Fibroblast of upper back skin (primary cell): ENCODE data around the gene WNT3.

Experiments
- DNase-seq: peaks from one replicate; pipeline ENCODE4 v3.0.0-alpha.2; 2013

Gene WNT3

DNA sequence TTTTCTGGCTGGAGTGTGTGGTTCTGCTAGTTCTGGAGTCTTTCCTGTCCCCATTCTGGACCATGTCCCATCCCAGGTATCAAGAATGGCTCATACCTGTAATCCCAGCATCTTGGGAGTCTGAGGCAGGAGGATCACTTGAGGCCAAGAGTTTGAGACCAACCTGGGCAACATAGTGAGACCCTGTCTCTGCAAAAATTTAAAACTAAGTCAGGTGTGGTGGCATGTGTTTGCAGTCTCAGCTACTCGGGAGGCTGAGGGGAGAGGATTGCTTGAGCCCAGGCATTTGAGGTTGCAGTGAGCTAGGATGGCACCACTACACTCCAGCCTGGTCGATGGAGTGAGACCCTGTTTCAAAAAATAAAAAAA lies 15.3 kb upstream of the WNT3 start:
- DNase-seq, result no peak

DNA sequence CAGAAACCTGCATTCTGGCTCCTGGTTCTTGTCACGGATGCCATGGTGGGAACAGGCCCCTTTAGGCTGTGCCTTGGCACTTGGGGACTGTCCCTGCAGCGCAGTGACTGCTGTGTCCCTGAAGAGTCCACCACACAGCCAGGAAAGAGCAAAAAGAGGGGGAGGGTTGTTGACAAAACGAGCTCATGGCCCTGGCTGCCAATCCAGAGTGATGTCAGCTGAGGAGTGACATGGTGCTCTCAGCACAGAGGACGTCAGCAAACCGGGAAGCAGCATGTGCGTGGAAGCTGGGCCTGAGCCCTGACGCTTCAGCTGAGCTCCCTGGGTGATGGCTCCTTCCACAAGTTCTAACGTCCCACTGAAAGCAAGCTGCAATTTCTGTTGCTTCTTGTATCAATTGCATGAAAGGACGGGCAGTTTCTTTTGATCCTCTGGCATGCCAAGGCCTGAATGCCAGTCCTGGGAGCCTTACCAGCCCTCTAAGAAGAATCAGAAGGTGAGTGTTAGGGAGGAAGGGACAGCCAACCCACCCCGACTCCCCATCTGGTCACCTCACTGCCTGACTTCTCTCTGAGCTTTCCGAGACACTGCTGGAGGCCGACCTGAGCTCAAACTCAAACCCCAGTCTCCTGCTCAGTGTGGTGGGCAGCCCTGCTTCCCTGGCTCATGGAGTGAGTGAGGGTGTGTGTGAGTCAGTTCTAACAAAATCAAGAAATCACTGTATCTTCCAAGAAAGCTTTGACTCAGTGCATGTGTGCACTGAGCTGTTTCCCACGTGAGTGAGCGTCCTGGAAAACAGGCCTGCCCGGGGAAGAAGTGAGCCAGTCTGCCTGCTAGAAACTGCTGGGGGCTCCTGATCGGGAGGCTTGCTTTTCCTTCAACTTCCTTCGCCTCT lies 14.7 kb upstream of the WNT3 start:
- peak; percentile 76 for DNase-seq

DNA sequence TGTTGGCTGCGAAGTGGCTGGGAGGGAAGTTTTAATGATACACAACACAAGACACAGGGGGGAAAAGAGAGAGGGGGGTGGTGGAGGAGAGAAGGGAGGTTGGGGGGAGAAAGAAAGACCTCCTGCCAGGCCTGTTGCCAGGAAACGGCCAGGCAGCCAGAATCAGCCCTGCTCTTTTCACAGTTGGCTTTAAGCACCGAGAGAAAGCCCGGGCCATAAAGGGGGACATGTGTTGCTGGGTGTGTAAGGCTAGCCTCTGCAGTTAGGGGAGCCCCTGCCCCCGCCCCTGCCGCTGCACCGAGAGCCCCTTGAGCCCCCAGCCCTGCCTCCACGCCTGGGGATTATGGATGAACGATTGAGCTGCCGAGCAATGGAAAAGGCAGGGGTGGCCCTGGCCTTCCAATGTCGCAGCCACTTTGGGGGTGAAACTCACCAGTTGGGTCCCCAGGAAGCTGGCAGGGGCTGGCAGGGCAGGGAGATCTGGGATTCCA lies 13.9 kb upstream of the WNT3 start:
- DNase-seq, result no peak

- DNase-seq, result no peak
Measured at GRCh38 chr17:46831573-46832330, 13.3 kb upstream of the WNT3 start.

- DNase-seq, result no peak
Measured at GRCh38 chr17:46827274-46827673, 8.8 kb upstream of the WNT3 start.

GRCh38 chr17:46826116-46826515 lies 7.6 kb upstream of the WNT3 start:
- DNase-seq, result no peak

- DNase-seq, result no peak
Measured at GRCh38 chr17:46823657-46824056, 5.2 kb upstream of the WNT3 start.

DNA sequence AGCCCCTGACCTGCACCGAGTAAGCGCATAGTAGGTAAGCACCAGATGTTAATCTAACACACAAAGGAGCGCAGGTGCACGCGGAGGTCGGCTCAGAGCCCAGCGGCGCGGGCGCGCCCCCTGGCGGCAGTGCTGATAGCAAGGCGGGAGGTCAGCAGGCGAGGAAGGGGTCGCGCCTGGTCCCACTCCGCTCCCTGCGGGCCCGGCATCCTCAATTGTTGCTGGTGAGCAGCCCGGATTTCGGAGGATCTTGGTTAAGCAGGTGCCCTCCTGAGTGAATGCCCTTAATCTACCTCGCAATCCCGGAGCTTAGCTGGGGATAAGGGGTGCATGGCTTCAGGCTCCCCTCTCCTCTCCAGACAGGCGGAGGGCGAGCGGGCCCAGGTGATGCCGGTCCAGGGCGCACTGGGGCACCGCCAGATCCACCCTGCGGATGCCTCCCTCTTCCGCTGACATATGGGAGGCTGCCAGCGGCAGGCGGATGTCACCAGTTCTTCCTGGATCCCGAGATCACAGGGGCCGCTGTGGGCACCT lies 4.0 kb upstream of the WNT3 start:
- DNase-seq, result no peak

DNA sequence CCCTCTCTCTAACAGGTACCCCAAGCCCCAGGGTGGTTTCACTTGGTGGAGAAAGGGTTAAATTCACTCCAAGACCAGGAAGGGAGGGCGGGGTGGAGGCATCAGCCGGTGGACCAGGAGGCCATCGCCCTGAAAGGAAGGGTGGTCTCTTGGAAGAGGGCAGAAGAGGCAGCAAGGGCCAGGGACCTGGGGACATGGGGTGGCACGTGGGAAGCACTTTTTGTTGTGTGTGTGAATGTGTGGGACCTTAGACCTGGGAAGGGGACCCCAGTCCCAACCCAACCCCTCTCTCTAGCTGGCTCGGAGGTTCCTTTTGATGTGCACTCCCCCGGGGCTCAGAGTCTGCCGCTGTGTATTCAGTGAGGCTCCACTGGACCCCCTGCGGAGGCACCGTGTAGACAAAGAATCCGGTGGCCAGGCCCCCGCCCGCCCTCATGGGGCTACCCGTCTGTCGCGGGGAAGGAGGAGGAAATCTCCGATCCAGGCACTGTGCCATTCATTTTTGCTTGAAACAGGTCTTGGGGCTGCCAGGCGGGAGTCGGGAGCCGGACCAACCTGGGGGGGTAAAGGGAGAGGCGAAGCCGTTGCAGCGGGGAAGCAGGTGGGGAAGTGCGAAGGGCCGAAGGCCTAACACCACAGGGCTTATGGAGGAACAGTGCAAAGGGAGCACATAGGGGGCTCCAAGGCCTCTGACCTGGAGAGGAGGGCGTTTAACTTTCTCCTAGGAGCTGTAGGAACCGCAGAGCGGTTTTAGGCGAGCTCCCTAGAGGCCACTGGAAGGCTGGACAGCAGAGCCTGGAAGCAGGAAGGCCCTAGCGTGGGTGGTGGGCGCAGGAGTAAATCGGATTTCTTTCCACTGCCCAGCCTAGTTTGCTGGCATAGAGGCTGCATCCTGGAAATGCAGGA lies 3.2 kb upstream of the WNT3 start:
- DNase-seq, result no peak

DNA sequence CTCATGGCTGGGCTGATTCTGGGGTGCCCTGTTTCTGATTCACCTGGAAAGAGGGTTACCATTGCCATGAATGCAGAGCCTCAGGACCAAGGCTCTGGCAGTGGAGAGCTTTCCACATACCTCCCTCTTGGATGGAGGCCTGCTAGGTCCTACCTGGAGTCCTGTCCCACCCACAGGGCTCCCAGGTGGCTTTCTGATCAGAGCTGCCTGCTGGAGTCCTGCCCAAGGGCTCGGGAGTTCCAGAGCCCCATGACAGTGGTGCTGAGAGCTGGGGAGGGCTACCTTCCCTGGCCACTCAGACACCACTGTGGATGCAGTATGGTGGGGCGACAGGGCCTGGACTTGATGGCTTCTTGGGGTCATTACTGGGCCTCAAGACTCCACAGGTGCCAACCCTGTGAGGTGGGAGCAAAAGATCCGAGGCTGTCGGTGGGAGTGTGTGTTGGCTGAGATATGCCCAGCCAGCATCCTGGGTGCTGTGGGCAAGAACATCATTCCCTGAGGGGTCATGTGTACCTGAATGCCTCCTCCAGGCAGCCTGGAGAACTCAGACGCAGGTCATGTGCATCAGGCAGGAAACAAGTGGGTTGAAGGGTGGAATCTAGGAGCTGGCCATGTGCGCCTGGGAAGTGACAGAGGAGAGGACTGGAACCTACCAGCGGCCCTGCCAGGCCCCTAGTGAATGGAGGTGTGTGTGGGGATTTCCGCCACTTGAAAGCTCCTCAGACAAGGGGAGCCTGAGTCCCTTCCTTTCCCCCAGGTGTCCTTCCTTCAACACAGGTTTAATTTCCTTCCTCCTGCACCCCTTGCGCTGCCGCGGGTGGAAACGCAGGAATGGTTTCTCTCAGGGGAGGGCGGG lies 2.3 kb upstream of the WNT3 start:
- no peak for DNase-seq

DNA sequence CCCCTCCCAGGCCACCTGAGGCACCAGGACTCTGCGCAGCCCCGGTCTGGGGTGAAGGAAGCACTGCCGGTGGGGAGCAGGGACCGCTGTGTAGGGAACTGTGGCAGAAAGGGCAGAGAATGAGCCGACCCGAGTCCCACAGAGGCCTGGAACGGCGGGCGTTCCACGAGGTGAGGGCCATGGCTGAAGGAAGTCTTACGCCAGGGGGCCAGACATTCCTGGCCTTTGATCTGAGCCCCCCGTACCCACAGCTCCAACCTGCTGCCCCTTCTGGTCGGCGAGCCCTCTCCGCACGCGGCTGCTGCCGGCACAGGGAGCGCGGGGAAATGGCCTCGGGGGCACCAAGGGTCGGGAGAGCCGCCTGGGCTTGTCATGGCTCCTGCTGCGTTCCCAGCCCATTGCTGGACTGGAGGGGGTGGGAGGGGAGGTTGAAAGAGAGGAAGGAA lies 1.4 kb upstream of the WNT3 start:
- no peak for DNase-seq

DNA sequence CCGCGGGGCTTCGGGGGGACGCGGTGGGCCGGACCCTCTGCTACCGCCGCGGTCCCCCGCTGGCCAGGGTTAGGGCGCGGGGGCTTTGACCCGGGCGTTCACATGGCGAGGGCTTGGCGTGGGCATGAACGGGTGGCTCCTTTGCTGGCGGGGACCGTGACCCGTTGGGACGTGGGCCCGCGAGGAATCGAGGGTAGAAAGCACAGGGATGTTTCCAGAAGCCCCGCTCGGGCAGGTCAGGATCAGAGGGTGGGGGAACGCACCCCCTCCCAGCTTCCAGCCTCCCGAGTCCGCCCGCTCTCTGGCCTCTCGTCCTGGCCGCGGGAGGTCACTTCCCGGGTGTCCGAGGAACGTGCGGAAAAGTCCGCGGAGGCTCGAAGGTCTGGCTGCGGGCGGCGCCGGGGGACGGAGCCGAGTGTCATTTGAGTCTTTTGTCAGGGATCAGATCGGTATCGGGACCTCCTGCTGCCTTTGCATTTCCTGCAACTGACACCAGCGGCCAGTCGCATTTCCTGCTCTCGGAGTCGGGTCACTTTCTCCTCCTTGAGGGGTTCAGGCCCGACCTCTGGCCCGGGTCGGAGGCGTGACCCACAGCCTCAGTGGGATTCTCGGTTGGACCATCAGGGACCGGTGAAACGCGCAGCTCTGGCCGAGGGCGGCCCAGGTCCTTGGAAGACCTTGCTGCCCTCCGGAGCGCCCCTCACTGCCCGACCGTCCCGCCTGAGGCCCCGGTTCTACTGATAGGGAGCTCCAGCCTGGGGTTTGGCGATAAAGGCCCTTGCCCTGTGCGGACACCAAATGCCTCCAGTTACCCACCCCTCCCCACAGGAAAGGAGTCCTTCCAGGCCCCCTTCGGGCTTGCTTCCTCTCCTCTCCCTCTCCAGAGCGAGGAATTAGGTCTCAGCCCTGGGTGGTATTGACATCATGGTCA lies 702 bp upstream of the WNT3 start:
- no peak for DNase-seq

GRCh38 chr17:46817901-46818209 lies 637 bp downstream of the WNT3 start:
- no peak for DNase-seq

DNA sequence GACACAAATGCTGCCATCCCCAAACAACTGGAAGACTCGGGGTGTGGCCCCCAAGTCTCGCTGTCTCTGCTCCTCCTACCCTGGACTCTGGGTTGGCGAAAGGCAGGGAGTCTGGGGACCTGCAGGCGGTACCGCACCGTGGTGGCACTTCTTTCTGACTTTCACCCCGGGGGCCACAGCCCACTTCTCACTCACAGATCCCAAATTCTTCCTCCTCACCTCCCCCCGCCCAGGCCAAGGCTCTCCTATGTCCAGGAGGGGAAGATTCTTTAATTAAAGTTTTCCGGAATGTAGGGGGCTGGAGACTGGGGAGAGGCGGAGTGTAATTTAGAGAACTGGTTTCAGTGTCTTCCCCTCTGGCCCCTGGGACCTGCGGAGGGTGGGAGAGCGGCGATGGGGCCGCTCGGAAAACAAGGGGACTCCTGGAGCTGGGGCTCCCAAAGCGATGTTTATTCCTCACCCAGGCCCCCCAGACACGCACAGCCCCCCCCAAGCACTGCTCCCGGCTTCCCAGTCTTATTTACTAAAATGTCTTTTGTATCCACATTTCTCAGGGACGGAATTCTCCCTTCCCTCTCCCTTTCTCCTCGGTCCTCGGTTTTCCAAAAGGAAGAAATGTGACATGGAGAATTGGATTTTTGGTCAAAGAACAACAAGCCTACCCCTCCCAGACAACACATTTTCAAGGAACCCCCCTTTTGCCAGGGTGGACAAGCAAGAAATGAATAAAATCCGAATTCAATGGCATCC lies 1.2 kb downstream of the WNT3 start:
- no peak for DNase-seq

DNA sequence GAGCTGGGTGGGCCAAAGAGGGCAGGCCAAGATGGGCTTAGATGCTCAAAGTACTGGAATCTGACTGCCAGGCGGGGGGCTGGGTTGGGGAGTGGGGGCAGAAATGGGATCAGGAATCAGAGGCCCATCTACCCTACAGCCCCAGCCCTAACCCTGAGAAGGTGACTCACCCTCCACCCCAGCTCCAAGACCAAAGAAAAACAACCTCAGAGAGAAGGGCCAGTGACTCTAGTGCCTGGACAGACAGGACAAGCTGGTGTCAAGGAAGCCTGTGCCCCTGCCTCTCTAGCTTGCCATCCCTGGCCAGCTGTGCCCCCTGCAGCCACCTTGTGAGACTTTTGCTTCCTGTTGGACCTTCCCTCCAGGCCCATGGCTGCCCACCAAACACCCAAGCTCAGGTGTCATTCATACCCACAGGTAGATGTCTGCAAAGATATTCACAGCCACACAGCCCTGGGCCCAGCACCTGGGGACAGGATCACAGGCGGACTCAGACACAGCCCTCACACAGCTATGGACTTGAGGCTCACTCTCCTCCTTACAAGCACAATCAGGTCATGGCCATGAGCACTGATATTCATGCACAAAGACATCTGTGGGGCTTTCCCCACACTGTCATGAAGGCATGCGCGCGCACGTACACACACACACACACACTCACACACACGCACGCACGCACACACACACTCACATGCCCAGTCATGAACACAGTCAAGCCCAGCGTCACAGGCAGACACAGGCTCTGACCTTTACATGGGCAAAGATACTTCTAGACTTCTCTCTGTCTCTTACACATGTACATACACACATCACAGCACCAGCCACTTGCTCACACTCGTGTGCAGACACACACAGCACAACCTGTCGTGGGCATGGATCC lies 2.8 kb downstream of the WNT3 start:
- DNase-seq, result no peak

GRCh38 chr17:46814446-46814845 lies 4.0 kb downstream of the WNT3 start:
- no peak for DNase-seq

- DNase-seq, result no peak
Measured at GRCh38 chr17:46813920-46814319, 4.6 kb downstream of the WNT3 start.

DNA sequence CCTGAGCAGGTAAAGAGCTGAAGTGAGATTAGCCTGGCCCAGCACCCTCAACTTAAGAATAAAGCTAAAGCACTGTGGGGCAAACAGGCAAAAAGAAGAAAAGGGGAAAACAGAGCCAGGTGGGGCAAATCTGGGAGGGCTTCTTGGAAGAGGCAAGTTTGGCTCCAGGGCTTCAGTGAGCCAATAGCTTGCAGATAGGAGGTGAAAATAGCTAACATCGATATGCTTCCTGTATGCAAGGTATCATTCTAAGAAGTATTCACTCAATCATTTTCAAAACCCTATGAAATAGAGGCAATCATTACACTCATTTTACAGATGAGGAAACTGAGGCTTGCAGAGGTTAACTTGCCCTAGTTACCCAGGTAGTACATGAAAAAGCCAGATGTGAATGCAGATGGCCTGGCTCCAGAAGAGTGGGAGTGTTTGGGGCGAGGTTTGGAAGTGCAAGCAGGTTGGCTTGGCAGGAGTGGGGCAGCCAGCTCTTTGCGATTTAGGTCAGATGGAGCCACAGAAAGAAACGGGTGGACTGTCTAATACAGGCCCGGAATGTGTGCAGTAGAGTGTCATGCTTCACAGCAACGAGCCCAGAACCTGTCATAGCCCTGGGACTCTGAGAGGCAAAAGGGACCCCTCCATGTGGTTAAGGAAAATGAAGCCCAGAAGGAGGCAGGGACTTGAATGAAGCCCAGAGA lies 5.7 kb downstream of the WNT3 start:
- no peak for DNase-seq
